ENCODE measurements around the gene SAMD9L. TPM values are rescaled to one million over a fixed set of nuclear protein-coding genes. Genes with fewer than 3 reads are reported as not detected.
A peak's percentile ranks its signal among the peaks of the same experiment; 100 is the strongest.

SAMD9L gene
- polyA plus RNA-seq (2011; rRNA removed) (1.4 and 1.5 TPM in 2 replicates), polyA plus RNA-seq (2017; fragmentation: RNase III; extraction: RNeasy Plus Mini Kit Qiagen cat#74134 plus additional on column Dnase treatment) (0.44 to 0.70 TPM (median 0.56 TPM) in 3 replicates), polyA minus RNA-seq (2011; rRNA and poly(A)+ RNA removed) (0.49 and 0.54 TPM in 2 replicates)
- 0.05 and 0.07 TPM in 2 replicates for polyA plus RNA-seq (2012; cell fraction: cytosol; rRNA removed)
- 0.06 and 0.10 TPM in 2 replicates for polyA plus RNA-seq (2012; cell fraction: nucleus; rRNA removed)

GRCh38 chr7:93148144-93148543, at the start of gene SAMD9L:
SAMD9L (minus strand) TSS chr7:93148385; CDS start chr7:93135971, 12,414 bp downstream.
- peak within 1 kb of the TSS; percentile 14 to 56; a peak in 5 of 6 replicates for H3K27ac ChIP-seq
- H3K4me2 ChIP-seq, result peak within 1 kb of the TSS; percentile 79
- no peak for FAIRE-seq
- ChIA-PET CTCF (no interaction called here), POLR2A (no interaction called here)
- ATAC-seq, result no peak
- H3K4me3 ChIP-seq, result peak within 1 kb of the TSS; percentile 20; the same call in 2 of the 3 replicates
- no peaks in the 10 kb centered on the region for H3K9me3 ChIP-seq
- 17% methylated on average over 2 of the region's 2 CpGs for WGBS (ENCODE audit: missing lambda C conversion rate)
- peak in 1 of 2 experiments; percentile 4 for DNase-seq (ENCODE audit: low read depth in 1 of 2, low spot score in 1 of 2)
- TF ChIP-seq RFX5 (IDR thresholded peaks at IDR 0.05) (no peak), MAFK (IDR thresholded peaks at IDR 0.05; ENCODE audit: partially characterized antibody) (peak; percentile 3)
- H3K4me1 ChIP-seq, result peaks cover 30% of the 10 kb centered on the region

DNA sequence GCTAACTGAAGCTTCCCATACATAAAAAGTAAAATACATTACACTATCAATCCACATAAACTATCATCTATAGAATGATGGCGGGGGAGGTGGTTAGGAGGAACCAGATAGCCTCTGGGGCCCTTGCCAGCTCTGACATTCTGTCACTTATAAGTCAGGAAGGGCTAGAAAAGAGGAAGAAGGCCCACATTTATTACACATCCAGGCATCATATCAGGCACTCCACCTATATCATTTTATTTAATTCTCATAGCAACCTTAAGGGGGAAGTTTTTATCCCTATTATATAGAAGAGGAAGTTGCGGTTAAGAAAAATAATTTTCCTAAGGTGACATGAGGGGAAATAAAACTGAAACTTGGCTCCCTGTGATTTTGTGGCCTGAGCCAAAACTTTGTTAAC, 48.2 kb upstream of the SAMD9L start:
- WGBS (ENCODE audit: missing lambda C conversion rate), result 28% methylated on average over 2 of the region's 2 CpGs
- no peak for FAIRE-seq
- no peak overlapping the region for H3K4me3 ChIP-seq
- no peak overlapping the region for H3K4me2 ChIP-seq
- H3K4me1 ChIP-seq, result no peaks in the 10 kb centered on the region
- POLR2A ChIA-PET, result no interaction called here
- H3K27ac ChIP-seq, result no peak overlapping the region
- no peak for DNase-seq (ENCODE audit: low read depth in 1 of 2, low spot score in 1 of 2)
- CTCF ChIA-PET, result no interaction called here
- TF ChIP-seq HDAC2 (IDR thresholded peaks at IDR 0.05), result no peak
- no peaks in the 10 kb centered on the region for H3K9me3 ChIP-seq
- ATAC-seq, result no peak

DNA sequence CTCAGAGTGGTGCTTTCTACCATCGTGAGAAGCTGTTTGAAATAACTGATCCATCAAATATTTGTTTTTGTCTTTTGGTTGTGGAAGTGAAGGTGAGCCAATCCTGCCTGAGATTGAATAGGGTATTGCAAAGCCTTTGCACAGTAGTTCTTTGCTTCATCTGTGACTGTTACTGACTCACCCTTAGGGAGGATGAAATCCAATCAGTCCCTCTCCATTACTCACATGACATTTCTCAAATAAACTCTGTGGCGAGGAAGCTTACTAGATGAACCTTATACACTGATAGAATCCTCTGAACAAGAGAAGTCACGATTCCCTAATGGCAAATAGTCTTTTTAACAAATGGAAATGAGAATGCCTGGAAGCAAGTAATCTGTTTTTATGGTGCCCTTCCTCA, 46.2 kb upstream of the SAMD9L start:
- Histone ChIP-seq H3K9me3 (no peaks in the 10 kb centered on the region), H3K27ac (no peak overlapping the region), H3K4me3 (no peak overlapping the region), H3K4me2 (no peak overlapping the region), H3K4me1 (no peaks in the 10 kb centered on the region)
- ATAC-seq (peak in 1 of 2 experiments; percentile 59; a peak in 1 of 6 replicates), DNase-seq (ENCODE audit: low read depth in 1 of 2, low spot score in 1 of 2) (no peak), FAIRE-seq (peak; percentile 18)
- WGBS (ENCODE audit: missing lambda C conversion rate), result 4% methylated on average over 3 of the region's 3 CpGs
- TF ChIP-seq RFX5 (IDR thresholded peaks at IDR 0.05), result no peak
- TF ChIP-seq MAX (IDR thresholded peaks at IDR 0.05), result no peak
- TF ChIP-seq POLR2AphosphoS2 (conservative IDR thresholded peaks at IDR 0.05; ENCODE audit: low read length), result no peak
- TF ChIP-seq, protein P1, sequence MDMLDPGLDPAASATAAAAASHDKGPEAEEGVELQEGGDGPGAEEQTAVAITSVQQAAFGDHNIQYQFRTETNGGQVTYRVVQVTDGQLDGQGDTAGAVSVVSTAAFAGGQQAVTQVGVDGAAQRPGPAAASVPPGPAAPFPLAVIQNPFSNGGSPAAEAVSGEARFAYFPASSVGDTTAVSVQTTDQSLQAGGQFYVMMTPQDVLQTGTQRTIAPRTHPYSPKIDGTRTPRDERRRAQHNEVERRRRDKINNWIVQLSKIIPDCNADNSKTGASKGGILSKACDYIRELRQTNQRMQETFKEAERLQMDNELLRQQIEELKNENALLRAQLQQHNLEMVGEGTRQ (IDR thresholded peaks at IDR 0.05), result no peak
- no peak for TF ChIP-seq JUNB (IDR thresholded peaks at IDR 0.05)
- TF ChIP-seq TFCP2L1 (CRISPR knock-in tag; IDR thresholded peaks at IDR 0.05), result no peak
- TF ChIP-seq ZC3H11A (IDR thresholded peaks at IDR 0.05), result no peak
- no peak for TF ChIP-seq POLR2A (IDR thresholded peaks at IDR 0.05; ENCODE audit: low read length)
- TF ChIP-seq MAZ (IDR thresholded peaks at IDR 0.05; ENCODE audit: borderline replicate concordance, low read depth, low read length), result no peak
- POLR2A ChIA-PET, result no interaction called here
- CTCF ChIA-PET, result interaction anchor here (0.6 to 1.5 kb wide), 3 partner anchors 22 to 688 kb away, joined by 3 read pairs; no protein-coding TSS in a partner anchor

- H3K4me3 ChIP-seq, result no peak overlapping the region
- no peaks in the 10 kb centered on the region for H3K4me1 ChIP-seq
- DNase-seq (ENCODE audit: low read depth in 1 of 2, low spot score in 1 of 2), result no peak
- WGBS (ENCODE audit: missing lambda C conversion rate), result 25% methylated on average over 6 of the region's 6 CpGs
- H3K9me3 ChIP-seq, result no peaks in the 10 kb centered on the region
- no peak for ATAC-seq
- ChIA-PET CTCF (no interaction called here), POLR2A (no interaction called here)
- no peak for FAIRE-seq
- H3K4me2 ChIP-seq, result no peak overlapping the region
- H3K27ac ChIP-seq, result no peak overlapping the region
- TF ChIP-seq REST (IDR thresholded peaks at IDR 0.05), result no peak
- peak; percentile 54; the same call in 1 of the 2 replicates for TF ChIP-seq CBX8 (IDR thresholded peaks at IDR 0.05)
- peak; percentile 63 for TF ChIP-seq MAFK (IDR thresholded peaks at IDR 0.05; ENCODE audit: partially characterized antibody)
Observed at GRCh38 chr7:93188870-93189634, 40.9 kb upstream of the SAMD9L start.
